Common myeloid progenitor, CD34-positive (primary cell): ENCODE measurements around the gene PRKCE.

Source experiments
- CTCF ChIA-PET: fragments of 350-600 bp; sonication (Branson Sonifier 250); formaldehyde crosslinking; loops from one replicate; lab custom pipeline; 2021; ENCODE audit warnings: antibody characterized with exemption; lab: Charles Lee
- POLR2A ChIA-PET: fragments of 350-600 bp; sonication (Branson Sonifier 250); formaldehyde crosslinking; loops from one replicate; lab custom pipeline; 2021; ENCODE audit warnings: antibody characterized with exemption; lab: Charles Lee
- DNase-seq, 3 donors: peaks; one replicate each; pipeline versions ENCODE4 v3.0.0 to v3.0.0-alpha.2; 2013
- H3K27ac ChIP-seq, 2 experiments: 1 replicate in 1 of 2; 2 replicates in 1 of 2; pipeline ENCODE4 v1.7.0; 2013; ENCODE audit warnings: inconsistent platforms in 2 of 2, low read length in 2 of 2, mild to moderate bottlenecking in 2 of 2, low read depth in 1 of 2, moderate library complexity in 1 of 2; ENCODE audit not compliant: severe bottlenecking in 2 of 2, insufficient read depth in 1 of 2, poor library complexity in 1 of 2
- H3K27me3 ChIP-seq, 5 experiments: replicated peaks in 2 of 5; 1 replicate in 3 of 5; 2 replicates in 2 of 5; pipeline versions ENCODE4 v1.6.1 to v1.7.0; 2013; ENCODE audit warnings: low read length in 4 of 5, mild to moderate bottlenecking in 2 of 5, moderate library complexity in 2 of 5, inconsistent platforms in 1 of 5; ENCODE audit not compliant: insufficient read depth in 5 of 5, control insufficient read depth in 4 of 5
- H3K36me3 ChIP-seq, 4 experiments: 1 replicate in 2 of 4; 2 replicates in 2 of 4; pipeline versions ENCODE4 v1.6.1 to v1.7.0; 2013; ENCODE audit warnings: low read length in 3 of 4, control low read depth in 1 of 4, mild to moderate bottlenecking in 1 of 4; ENCODE audit not compliant: control insufficient read depth in 4 of 4, insufficient read depth in 4 of 4
- H3K4me1 ChIP-seq, 4 experiments: 1 replicate in 3 of 4; 2 replicates in 1 of 4; pipeline versions ENCODE4 v1.6.1 to v1.7.1; 2013; ENCODE audit warnings: low read length in 3 of 4, mild to moderate bottlenecking in 3 of 4, control low read depth in 1 of 4, inconsistent platforms in 1 of 4, moderate library complexity in 1 of 4; ENCODE audit not compliant: control insufficient read depth in 4 of 4, insufficient read depth in 4 of 4; ENCODE audit errors: control extremely low read depth in 1 of 4
- H3K4me3 ChIP-seq, 7 experiments: 1 replicate in 4 of 7; 2 replicates in 3 of 7; pipeline versions ENCODE4 v1.5.1 to v1.7.0; 2013; ENCODE audit warnings: mild to moderate bottlenecking in 7 of 7, low read length in 6 of 7, moderate library complexity in 6 of 7, inconsistent platforms in 2 of 7, low read depth in 2 of 7, control low read depth in 1 of 7; ENCODE audit not compliant: insufficient read depth in 4 of 7, control insufficient read depth in 1 of 7; ENCODE audit errors: extremely low read depth in 1 of 7
- H3K9me3 ChIP-seq, 5 experiments: 1 replicate in 4 of 5; 2 replicates in 1 of 5; pipeline versions ENCODE4 v1.6.1 to v1.7.1; 2013; ENCODE audit warnings: low read length in 4 of 5, mild to moderate bottlenecking in 2 of 5, inconsistent platforms in 1 of 5, low read depth in 1 of 5, moderate library complexity in 1 of 5; ENCODE audit not compliant: control insufficient read depth in 4 of 5, insufficient read depth in 2 of 5; ENCODE audit errors: control extremely low read depth in 1 of 5
- WGBS: methylation state at CpG from one replicate; pipeline ENCODE4 v1.1.5; 2013; ENCODE audit not compliant: insufficient coverage; 5-methylcytosine and 5-hydroxymethylcytosine counted together

PRKCE gene

GRCh38 chr2:46032161-46032813, 380.8 kb downstream of the PRKCE start:
- CTCF ChIA-PET = no interaction called here
- no peak for DNase-seq
- POLR2A ChIA-PET = no interaction called here

GRCh38 chr2:46032996-46033395, 381.5 kb downstream of the PRKCE start:
- no peak for DNase-seq
- Histone ChIP-seq H3K9me3 (no peaks in the 10 kb centered on the region), H3K36me3 (peaks cover 0 to 4% (median 0%) of the 10 kb centered on the region in 4 experiments), H3K27me3 (no peaks in the 10 kb centered on the region), H3K27ac (no peak overlapping the region), H3K4me3 (no peak overlapping the region), H3K4me1 (no peaks in the 10 kb centered on the region)
- WGBS = 100% methylated on average over 3 of the region's 5 CpGs
- CTCF ChIA-PET = no interaction called here
- POLR2A ChIA-PET = no interaction called here

More at GRCh38 chr2:46032161-46032813, 380.8 kb downstream of the PRKCE start:
- WGBS = 91% methylated on average over 6 of the region's 8 CpGs
- Histone ChIP-seq H3K4me1 (no peaks in the 10 kb centered on the region), H3K4me3 (no peak overlapping the region), H3K36me3 (peaks cover 0 to 4% (median 0%) of the 10 kb centered on the region in 4 experiments), H3K27ac (no peak overlapping the region), H3K9me3 (no peaks in the 10 kb centered on the region), H3K27me3 (no peaks in the 10 kb centered on the region)

- no peak overlapping the region for H3K27ac ChIP-seq
- no peaks in the 10 kb centered on the region for H3K27me3 ChIP-seq
- H3K4me3 ChIP-seq = no peak overlapping the region
- no peaks in the 10 kb centered on the region for H3K4me1 ChIP-seq
- no peak for DNase-seq
- POLR2A ChIA-PET = no interaction called here
- CTCF ChIA-PET = no interaction called here
- H3K36me3 ChIP-seq = peaks cover 0 to 4% (median 0%) of the 10 kb centered on the region in 4 experiments
- 90% methylated on average over 2 of the region's 5 CpGs for WGBS
- no peaks in the 10 kb centered on the region for H3K9me3 ChIP-seq
These were observed 383.1 kb downstream of the PRKCE start for GRCh38 chr2:46034535-46034934.

GRCh38 chr2:46036929-46037328, 385.5 kb downstream of the PRKCE start:
- H3K27ac ChIP-seq = no peak overlapping the region
- ChIA-PET POLR2A (no interaction called here), CTCF (interaction anchor here (0.9 kb wide), 1 partner anchor 26 kb away, joined by 3 read pairs; no protein-coding TSS in a partner anchor)
- WGBS = 94% methylated on average over 7 of the region's 7 CpGs
- H3K4me1 ChIP-seq = no peaks in the 10 kb centered on the region
- DNase-seq = no peak
- no peaks in the 10 kb centered on the region for H3K9me3 ChIP-seq
- H3K36me3 ChIP-seq = peaks cover 0 to 4% (median 0%) of the 10 kb centered on the region in 4 experiments
- no peak overlapping the region for H3K4me3 ChIP-seq
- H3K27me3 ChIP-seq = no peaks in the 10 kb centered on the region

- no peak for DNase-seq
- ChIA-PET CTCF (no interaction called here), POLR2A (no interaction called here)
- Histone ChIP-seq H3K4me1 (no peaks in the 10 kb centered on the region), H3K27ac (no peak overlapping the region), H3K36me3 (peaks cover 0 to 4% (median 0%) of the 10 kb centered on the region in 4 experiments), H3K27me3 (no peaks in the 10 kb centered on the region), H3K9me3 (no peaks in the 10 kb centered on the region), H3K4me3 (no peak overlapping the region)
- 100% methylated on average over 4 of the region's 4 CpGs for whole genome bisulfite sequencing
These were observed 388.2 kb downstream of the PRKCE start for GRCh38 chr2:46039543-46040303.

- ChIA-PET CTCF (no interaction called here), POLR2A (no interaction called here)
- no peak for DNase-seq
- Histone ChIP-seq H3K9me3 (no peaks in the 10 kb centered on the region), H3K4me1 (no peaks in the 10 kb centered on the region), H3K27ac (no peak overlapping the region), H3K27me3 (no peaks in the 10 kb centered on the region), H3K36me3 (peaks cover 0 to 4% (median 0%) of the 10 kb centered on the region in 4 experiments), H3K4me3 (no peak overlapping the region)
- WGBS = 100% methylated on average over 6 of the region's 7 CpGs
These were observed 389.2 kb downstream of the PRKCE start for GRCh38 chr2:46040563-46041155.

- WGBS = no CpG with 5 or more reads among the region's 2 CpGs
- Histone ChIP-seq H3K36me3 (peaks cover 0 to 4% (median 0%) of the 10 kb centered on the region in 4 experiments), H3K27ac (no peak overlapping the region), H3K4me1 (no peaks in the 10 kb centered on the region), H3K9me3 (no peaks in the 10 kb centered on the region), H3K4me3 (no peak overlapping the region), H3K27me3 (no peaks in the 10 kb centered on the region)
- ChIA-PET POLR2A (no interaction called here), CTCF (no interaction called here)
- DNase-seq = no peak
These were observed 390.0 kb downstream of the PRKCE start for GRCh38 chr2:46041434-46041833.
